Neuron (in vitro differentiated cells): ENCODE measurements around the gene FPR3.

Experiments
- H2AFZ ChIP-seq: one replicate; pipeline ENCODE4 v1.6.1; 2013; ENCODE audit warnings: low read depth, mild to moderate bottlenecking, inconsistent platforms, low read length, moderate library complexity
- H3K27me3 ChIP-seq: one replicate; pipeline ENCODE4 v1.6.1; 2013; ENCODE audit warnings: low read length; ENCODE audit not compliant: insufficient read depth
- H3K36me3 ChIP-seq: one replicate; pipeline ENCODE4 v1.6.1; 2013; ENCODE audit warnings: low read length; ENCODE audit not compliant: insufficient read depth
- H3K4me1 ChIP-seq: one replicate; pipeline ENCODE4 v1.6.1; 2013; ENCODE audit warnings: low read length; ENCODE audit not compliant: insufficient read depth
- H3K4me3 ChIP-seq: 2 replicates; pipeline ENCODE4 v1.5.1; 2013; ENCODE audit warnings: mild to moderate bottlenecking, low read length, moderate library complexity
- H3K9me3 ChIP-seq: one replicate; pipeline ENCODE4 v1.6.1; 2013; ENCODE audit warnings: low read length

Gene FPR3

GRCh38 chr19:51822325-51822724 lies 27.4 kb downstream of the FPR3 start:
- Histone ChIP-seq H3K4me1 (no peaks in the 10 kb centered on the region), H3K36me3 (no peaks in the 10 kb centered on the region), H3K27me3 (no peaks in the 10 kb centered on the region), H3K4me3 (no peak overlapping the region), H2AFZ (no peak overlapping the region), H3K9me3 (peaks cover 2% of the 10 kb centered on the region)

GRCh38 chr19:51822946-51823345 lies 28.0 kb downstream of the FPR3 start:
- Histone ChIP-seq H3K4me3 (no peak overlapping the region), H3K27me3 (no peaks in the 10 kb centered on the region), H3K4me1 (no peaks in the 10 kb centered on the region), H3K36me3 (no peaks in the 10 kb centered on the region), H2AFZ (no peak overlapping the region), H3K9me3 (peaks cover 2% of the 10 kb centered on the region)

- Histone ChIP-seq H3K4me1 (no peaks in the 10 kb centered on the region), H3K36me3 (no peaks in the 10 kb centered on the region), H3K9me3 (peaks cover 3% of the 10 kb centered on the region), H2AFZ (no peak overlapping the region), H3K4me3 (no peak overlapping the region), H3K27me3 (no peaks in the 10 kb centered on the region)
Observed at GRCh38 chr19:51824281-51825005, 29.5 kb downstream of the FPR3 start.

- Histone ChIP-seq H3K36me3 (no peaks in the 10 kb centered on the region), H3K4me1 (no peaks in the 10 kb centered on the region), H3K4me3 (no peak overlapping the region), H3K27me3 (no peaks in the 10 kb centered on the region), H3K9me3 (peaks cover 3% of the 10 kb centered on the region), H2AFZ (no peak overlapping the region)
Observed at GRCh38 chr19:51830274-51830673, 35.3 kb downstream of the FPR3 start.

GRCh38 chr19:51837145-51837544 lies 42.2 kb downstream of the FPR3 start:
- no peak overlapping the region for H2AFZ ChIP-seq
- H3K36me3 ChIP-seq, result no peaks in the 10 kb centered on the region
- no peaks in the 10 kb centered on the region for H3K27me3 ChIP-seq
- no peak overlapping the region for H3K4me3 ChIP-seq
- peaks cover 2% of the 10 kb centered on the region for H3K9me3 ChIP-seq
- no peaks in the 10 kb centered on the region for H3K4me1 ChIP-seq

- Histone ChIP-seq H3K27me3 (no peaks in the 10 kb centered on the region), H3K4me1 (no peaks in the 10 kb centered on the region), H3K9me3 (peaks cover 49% of the 10 kb centered on the region), H2AFZ (no peak overlapping the region), H3K36me3 (peaks cover 10% of the 10 kb centered on the region), H3K4me3 (no peak overlapping the region)
Observed at GRCh38 chr19:51861870-51862622, 67.1 kb downstream of the FPR3 start.

GRCh38 chr19:51873097-51873496 lies 78.1 kb downstream of the FPR3 start:
- Histone ChIP-seq H3K4me3 (no peak overlapping the region), H3K36me3 (peaks cover 71% of the 10 kb centered on the region), H2AFZ (no peak overlapping the region), H3K9me3 (peaks cover 79% of the 10 kb centered on the region), H3K27me3 (no peaks in the 10 kb centered on the region), H3K4me1 (no peaks in the 10 kb centered on the region)
